Endodermal cell (in vitro differentiated cells): ENCODE results near the gene WNT7B. TPM values are rescaled to one million over a fixed set of nuclear protein-coding genes. Genes with fewer than 3 reads are reported as not detected.

Source experiments
- DNase-seq: peaks from one replicate; pipeline ENCODE4 v3.0.0-alpha.2; 2017
- H3K27ac ChIP-seq: 2 replicates; pipeline ENCODE4 v1.5.1; 2013; ENCODE audit warnings: mild to moderate bottlenecking, low read depth, low read length, moderate library complexity
- H3K27me3 ChIP-seq: 2 replicates; pipeline ENCODE4 v1.6.1; 2013; ENCODE audit warnings: mild to moderate bottlenecking, low read length, moderate library complexity; ENCODE audit not compliant: insufficient read depth, control insufficient read depth, poor library complexity, severe bottlenecking
- H3K36me3 ChIP-seq: 2 replicates; pipeline ENCODE4 v1.7.0; 2013; ENCODE audit warnings: mild to moderate bottlenecking, low read length, moderate library complexity; ENCODE audit not compliant: control insufficient read depth, insufficient read depth
- H3K4me1 ChIP-seq: one replicate; pipeline ENCODE4 v1.7.0; 2013; ENCODE audit warnings: low read length; ENCODE audit not compliant: control insufficient read depth, insufficient read depth
- H3K4me3 ChIP-seq: 2 replicates; pipeline ENCODE4 v1.5.1; 2013; ENCODE audit warnings: mild to moderate bottlenecking, low read length, moderate library complexity
- H3K9ac ChIP-seq: 2 replicates; pipeline ENCODE4 v1.6.1; 2013; ENCODE audit warnings: mild to moderate bottlenecking, low read length, moderate library complexity; ENCODE audit not compliant: poor library complexity, severe bottlenecking; ENCODE audit errors: extremely low read depth
- H3K9me3 ChIP-seq: 2 replicates; pipeline ENCODE4 v1.6.1; 2013; ENCODE audit warnings: mild to moderate bottlenecking, low read length, moderate library complexity; ENCODE audit not compliant: control insufficient read depth
- H3K27ac Mint-ChIP-seq: 2 replicates; pipeline ENCODE4 v1.8.0; 2020; ENCODE audit warnings: mixed read lengths
- H3K27me3 Mint-ChIP-seq: 2 replicates; pipeline ENCODE4 v1.8.0; 2021; ENCODE audit warnings: mild to moderate bottlenecking, mixed read lengths; ENCODE audit not compliant: insufficient read depth
- H3K36me3 Mint-ChIP-seq: 2 replicates; pipeline ENCODE4 v1.8.0; 2020; ENCODE audit warnings: low read depth, mixed read lengths
- H3K4me1 Mint-ChIP-seq: 2 replicates; pipeline ENCODE4 v1.8.0; 2020; ENCODE audit warnings: mixed read lengths
- H3K4me3 Mint-ChIP-seq: 2 replicates; pipeline ENCODE4 v1.8.0; 2020; ENCODE audit warnings: mild to moderate bottlenecking, moderate library complexity, mixed read lengths
- H3K9me3 Mint-ChIP-seq: 2 replicates; pipeline ENCODE4 v1.8.0; 2020; ENCODE audit warnings: mild to moderate bottlenecking, mixed read lengths
- CTCF ChIP-seq: fragments of 200-600 bp; sonication (generic); conservative IDR thresholded peaks from 2 replicates; pipeline ENCODE4 v1.5.0; 2021; ENCODE audit warnings: antibody characterized with exemption, mild to moderate bottlenecking
- WGBS, 2 experiments: methylation state at CpG; one replicate each; pipeline versions ENCODE4 v1.1.5 to v1.1.7; 2013; ENCODE audit warnings: missing lambda C conversion rate in 2 of 2, mixed read lengths in 1 of 2; ENCODE audit not compliant: insufficient coverage in 1 of 2, insufficient read length in 1 of 2; 5-methylcytosine and 5-hydroxymethylcytosine counted together
- total RNA-seq, 2 donors: library from RNA; stranded (reverse); fragmentation: NEBNext Ultra II Directional in 1 of 2; extraction: Animal tissue kit (Norgen Biotek cat#: 25700) in 1 of 2; gene quantifications; 2 replicates in 1 of 2; 3 replicates in 1 of 2; pipeline ENCODE4 v1.2.1, GENCODE V29; 2021

Gene WNT7B
- total RNA-seq, 2 donors from 2014 or later, result not detected

GRCh38 chr22:45884201-45885062 is 92.5 kb downstream of the WNT7B start:
- WGBS, 2 experiments, result 94 to 95% methylated on average over 22 to 27 of the region's 27 CpGs
- no peaks in the 10 kb centered on the region for H3K36me3 Mint-ChIP-seq
- Histone ChIP-seq H3K27ac (peak overlapping the region; percentile 17), H3K36me3 (no peaks in the 10 kb centered on the region), H3K9me3 (no peaks in the 10 kb centered on the region), H3K9ac (no peak overlapping the region), H3K4me3 (no peak overlapping the region), H3K4me1 (no peaks in the 10 kb centered on the region), H3K27me3 (peaks cover 19% of the 10 kb centered on the region)
- no peak for TF ChIP-seq CTCF
- H3K4me1 Mint-ChIP-seq, result no peaks in the 10 kb centered on the region
- H3K9me3 Mint-ChIP-seq, result no peaks in the 10 kb centered on the region
- DNase-seq, result peak; percentile 42
- H3K27me3 Mint-ChIP-seq, result no peaks in the 10 kb centered on the region
- H3K4me3 Mint-ChIP-seq, result no peak overlapping the region
- no peak overlapping the region for H3K27ac Mint-ChIP-seq

GRCh38 chr22:45883811-45884170 is 93.2 kb downstream of the WNT7B start:
- Mint-ChIP-seq H3K27me3 (no peaks in the 10 kb centered on the region), H3K36me3 (no peaks in the 10 kb centered on the region), H3K27ac (no peak overlapping the region), H3K4me1 (peaks cover 2% of the 10 kb centered on the region), H3K4me3 (no peak overlapping the region), H3K9me3 (no peaks in the 10 kb centered on the region)
- Histone ChIP-seq H3K9ac (no peak overlapping the region), H3K4me3 (no peak overlapping the region), H3K4me1 (no peaks in the 10 kb centered on the region), H3K27ac (no peak overlapping the region), H3K36me3 (no peaks in the 10 kb centered on the region), H3K27me3 (peaks cover 19% of the 10 kb centered on the region), H3K9me3 (no peaks in the 10 kb centered on the region)
- WGBS, 2 experiments, result 92 to 100% methylated on average over 1 to 7 of the region's 8 CpGs
- TF ChIP-seq CTCF, result no peak
- DNase-seq, result peak; percentile 37

- Mint-ChIP-seq H3K36me3 (no peaks in the 10 kb centered on the region), H3K27ac (no peak overlapping the region), H3K9me3 (no peaks in the 10 kb centered on the region), H3K4me1 (peaks cover 7% of the 10 kb centered on the region), H3K27me3 (no peaks in the 10 kb centered on the region), H3K4me3 (no peak overlapping the region)
- no peak overlapping the region for H3K27ac ChIP-seq
- no peaks in the 10 kb centered on the region for H3K36me3 ChIP-seq
- H3K27me3 ChIP-seq, result peaks cover 19% of the 10 kb centered on the region
- peak; percentile 47 for DNase-seq
- H3K4me1 ChIP-seq, result no peaks in the 10 kb centered on the region
- no peaks in the 10 kb centered on the region for H3K9me3 ChIP-seq
- no peak for TF ChIP-seq CTCF
- H3K9ac ChIP-seq, result no peak overlapping the region
- WGBS, 2 experiments, result 93% methylated on average over 15 to 32 of the region's 32 CpGs
- H3K4me3 ChIP-seq, result no peak overlapping the region
Measured at GRCh38 chr22:45882881-45883810, 93.8 kb downstream of the WNT7B start.
